ENCODE results near the gene TFCP2L1. TPM values are rescaled to one million over a fixed set of nuclear protein-coding genes. Genes with fewer than 3 reads are reported as not detected.

Gene TFCP2L1
- total and polyA plus RNA-seq, 7 donors: 0.14 to 1.8 (median 0.53) TPM

GRCh38 chr2:121291251-121291580 lies 6.2 kb upstream of the TFCP2L1 start:
- WGBS, 3 donors: 90 to 98% (median 96%) methylated on average over 5 of the region's 5 CpGs
- no peak for TF ChIP-seq CTCF (IDR thresholded peaks at IDR 0.05)
- intact Hi-C loops (cut with DNase I): no loop called here

GRCh38 chr2:121289271-121289670 lies 4.3 kb upstream of the TFCP2L1 start:
- Histone ChIP-seq H3K4me3 (no peak overlapping the region), H3K9me3 (no peaks in the 10 kb centered on the region), H3K36me3 (ENCODE audit: insufficient read depth in 1 of 2, low read depth in 1 of 2) (no peaks in the 10 kb centered on the region), H3K4me1 (peaks cover 4% of the 10 kb centered on the region), H3K27ac (no peak overlapping the region), H3K27me3 (ENCODE audit: insufficient read depth in 3 of 3, low read length in 2 of 3) (peaks cover 0 to 18% (median 8%) of the 10 kb centered on the region in 3 donors)
- no peak for DNase-seq
- no peak for ATAC-seq
- 79 to 83% (median 83%) methylated on average over 5 of the region's 5 CpGs for WGBS, 3 donors
- no peak for TF ChIP-seq CTCF (IDR thresholded peaks at IDR 0.05)
- intact Hi-C loops (cut with DNase I): no loop called here

More at GRCh38 chr2:121291251-121291580, 6.2 kb upstream of the TFCP2L1 start:
- H3K27me3 ChIP-seq (ENCODE audit: insufficient read depth in 3 of 3, low read length in 2 of 3): no peaks in the 10 kb centered on the region
- H3K27ac ChIP-seq: no peak overlapping the region
- ATAC-seq: no peak
- no peak for DNase-seq
- no peaks in the 10 kb centered on the region for H3K9me3 ChIP-seq
- no peak overlapping the region for H3K4me3 ChIP-seq
- H3K36me3 ChIP-seq (ENCODE audit: insufficient read depth in 1 of 2, low read depth in 1 of 2): no peaks in the 10 kb centered on the region
- no peaks in the 10 kb centered on the region for H3K4me1 ChIP-seq

GRCh38 chr2:121288454-121289231 lies 3.6 kb upstream of the TFCP2L1 start:
- DNase-seq (no peak), ATAC-seq (no peak)
- Histone ChIP-seq H3K27me3 (ENCODE audit: insufficient read depth in 3 of 3, low read length in 2 of 3) (peaks cover 0 to 24% (median 9%) of the 10 kb centered on the region in 3 donors), H3K4me1 (peaks cover 6% of the 10 kb centered on the region), H3K27ac (no peak overlapping the region), H3K36me3 (ENCODE audit: insufficient read depth in 1 of 2, low read depth in 1 of 2) (no peaks in the 10 kb centered on the region), H3K4me3 (no peak overlapping the region), H3K9me3 (no peaks in the 10 kb centered on the region)
- intact Hi-C loops (cut with DNase I): no loop called here
- TF ChIP-seq CTCF (IDR thresholded peaks at IDR 0.05): no peak
- WGBS, 3 donors: 81 to 88% (median 86%) methylated on average over 12 of the region's 12 CpGs

- no peak for DNase-seq
- H3K27me3 ChIP-seq (ENCODE audit: insufficient read depth in 3 of 3, low read length in 2 of 3): peaks cover 0 to 29% (median 12%) of the 10 kb centered on the region in 3 donors
- intact Hi-C loops (cut with DNase I): no loop called here
- H3K9me3 ChIP-seq: no peaks in the 10 kb centered on the region
- no peak overlapping the region for H3K4me3 ChIP-seq
- no peak overlapping the region for H3K27ac ChIP-seq
- ATAC-seq: no peak
- no peak for TF ChIP-seq CTCF (IDR thresholded peaks at IDR 0.05)
- 94 to 97% (median 95%) methylated on average over 4 of the region's 4 CpGs for WGBS, 3 donors
- H3K4me1 ChIP-seq: peaks cover 6% of the 10 kb centered on the region
- no peaks in the 10 kb centered on the region for H3K36me3 ChIP-seq (ENCODE audit: insufficient read depth in 1 of 2, low read depth in 1 of 2)
Observed at GRCh38 chr2:121287956-121288355, 3.0 kb upstream of the TFCP2L1 start.

Data from psoas muscle (tissue), 8 donors.